Right lung (tissue), 10 donors: ENCODE results near the gene CCDC74B. TPM values are rescaled to one million over a fixed set of nuclear protein-coding genes. Genes with fewer than 3 reads are reported as not detected.
"Not testable (repeated sequence)": the region's sequence is repeated elsewhere in the genome, so short reads cannot be mapped to it uniquely, and the experiment has no call there.

Experiments used
- DNase-seq, 2 donors: peaks; one replicate each; pipeline ENCODE4 v3.0.0-alpha.2; 2013
- long read RNA-seq, 8 donors: transcript quantifications; one replicate each; lab custom pipeline, GENCODE V29; 2026
- polyA plus RNA-seq, 5 donors: library from polyadenylated mRNA; unstranded; fragments of 120-200 nt; gene quantifications; one replicate each; pipeline versions ENCODE4 v1.2.1 to v1.2.3, GENCODE V29; 2013; ENCODE audit warnings: inconsistent platforms in 1 of 5, low replicate concordance in 1 of 5; ENCODE audit not compliant: insufficient read length in 5 of 5, insufficient read depth in 1 of 5

Gene CCDC74B
- 1 to 10 TPM; 3.6 to 5.5 (median 4.7) TPM for polyA plus RNA-seq
- long read RNA-seq, donor 1, partial matches to known transcripts = 0 of 2 reads
- long read RNA-seq, donor 1, other reads (novel, unspliced or antisense) = 0 of 2 reads
- long read RNA-seq, donor 2, partial matches to known transcripts = 0 of 2 reads
- long read RNA-seq, donor 2, other reads (novel, unspliced or antisense) = 0 of 2 reads
- long read RNA-seq, donor 3, partial matches to known transcripts = 0 of 3 reads
- long read RNA-seq, donor 3, other reads (novel, unspliced or antisense) = 0 of 3 reads
- long read RNA-seq, donor 4, partial matches to known transcripts = 0 of 1 reads
- long read RNA-seq, donor 4, other reads (novel, unspliced or antisense) = 0 of 1 reads
- long read RNA-seq, donor 5, partial matches to known transcripts = 0 of 3 reads
- long read RNA-seq, donor 5, other reads (novel, unspliced or antisense) = 0 of 3 reads
- long read RNA-seq, donor 6, partial matches to known transcripts = 0 of 4 reads
- long read RNA-seq, donor 6, other reads (novel, unspliced or antisense) = 0 of 4 reads
- long read RNA-seq, donor 7, partial matches to known transcripts = 0 of 5 reads
- long read RNA-seq, donor 7, other reads (novel, unspliced or antisense) = 0 of 5 reads
- long read RNA-seq, donor 8 = 0 reads

DNA sequence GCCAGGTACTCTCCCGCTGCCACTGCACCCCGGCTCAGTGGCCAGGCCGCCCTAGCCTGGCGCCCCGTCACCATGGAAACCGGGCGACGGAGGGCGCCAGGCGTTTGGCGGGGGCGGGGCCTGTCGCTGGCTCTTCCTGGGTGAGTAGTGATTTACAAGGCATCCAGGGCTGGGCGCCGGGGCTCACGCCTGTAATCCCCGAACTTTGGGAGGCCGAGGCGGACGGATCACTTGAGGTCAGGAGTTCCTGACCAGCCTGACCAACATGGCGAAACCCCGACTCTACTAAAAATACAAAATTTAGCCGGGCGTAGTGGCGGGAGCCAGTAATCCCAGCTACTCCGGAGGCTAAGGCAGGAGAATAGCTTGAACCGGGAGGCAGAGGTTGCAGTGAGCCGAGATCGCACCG lies at the start of gene CCDC74B:
TSS of gene CCDC74B (minus strand) at position 107 of the 409 bp plus-strand sequence. CDS start 116 bp downstream, outside the sequence.
- peak; percentile 19 to 25 for DNase-seq

DNA sequence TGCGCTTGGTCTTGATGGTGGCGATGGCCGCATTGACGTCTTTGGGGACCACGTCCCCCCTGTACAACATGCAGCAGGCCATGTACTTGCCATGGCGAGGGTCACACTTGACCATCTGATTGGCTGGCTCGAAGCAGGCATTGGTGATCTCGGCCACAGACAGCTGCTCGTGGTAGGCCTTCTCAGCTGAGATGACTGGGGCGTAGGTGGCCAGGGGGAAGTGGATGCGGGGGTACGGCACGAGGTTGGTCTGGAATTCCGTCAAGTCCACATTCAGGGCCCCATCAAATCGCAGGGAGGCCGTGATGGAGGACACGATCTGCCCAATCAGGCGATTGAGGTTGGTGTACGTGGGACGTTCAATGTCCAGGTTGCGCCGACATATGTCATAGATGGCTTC lies 48.9 kb upstream of the CCDC74B start:
- not testable (repeated sequence) for DNase-seq

DNA sequence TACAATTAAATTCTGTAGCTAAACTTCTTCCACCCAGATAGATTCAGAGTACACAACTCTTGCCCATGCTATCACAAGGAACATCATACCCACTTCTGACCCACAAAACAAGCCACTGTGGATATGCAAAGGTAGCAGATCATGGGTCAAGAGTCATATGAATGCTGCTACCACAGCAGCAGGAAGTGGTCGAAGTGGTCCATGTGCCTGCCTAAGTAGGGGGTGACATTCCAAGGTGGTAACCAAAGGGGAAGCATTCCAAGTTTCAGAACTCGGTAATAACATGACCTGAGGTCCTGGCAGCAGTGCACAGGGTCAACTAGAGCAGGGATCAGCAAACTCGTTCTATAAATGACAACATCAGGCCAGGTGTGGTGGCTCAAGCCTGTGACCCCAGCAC lies 47.5 kb upstream of the CCDC74B start:
- not testable (repeated sequence) for DNase-seq

DNA sequence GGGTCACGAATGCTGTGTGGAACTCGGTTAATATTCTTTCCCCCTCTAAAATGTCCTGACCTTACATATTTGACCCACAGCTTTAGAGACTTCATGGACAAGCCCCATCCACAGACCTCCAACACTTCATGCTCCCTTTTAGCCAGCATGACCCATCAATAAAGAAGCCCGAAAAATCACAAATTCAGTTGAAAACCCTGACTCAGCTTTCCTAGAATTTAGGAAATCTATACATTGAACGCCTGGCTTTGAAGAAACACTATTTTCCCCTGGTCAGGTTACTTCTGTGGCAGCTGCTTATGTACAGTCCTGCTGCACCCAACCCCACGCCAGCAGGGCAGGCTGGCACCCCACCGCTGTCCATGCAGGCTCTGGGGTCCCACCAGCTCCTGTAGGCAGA lies 46.4 kb upstream of the CCDC74B start:
- not testable (repeated sequence) for DNase-seq

DNA sequence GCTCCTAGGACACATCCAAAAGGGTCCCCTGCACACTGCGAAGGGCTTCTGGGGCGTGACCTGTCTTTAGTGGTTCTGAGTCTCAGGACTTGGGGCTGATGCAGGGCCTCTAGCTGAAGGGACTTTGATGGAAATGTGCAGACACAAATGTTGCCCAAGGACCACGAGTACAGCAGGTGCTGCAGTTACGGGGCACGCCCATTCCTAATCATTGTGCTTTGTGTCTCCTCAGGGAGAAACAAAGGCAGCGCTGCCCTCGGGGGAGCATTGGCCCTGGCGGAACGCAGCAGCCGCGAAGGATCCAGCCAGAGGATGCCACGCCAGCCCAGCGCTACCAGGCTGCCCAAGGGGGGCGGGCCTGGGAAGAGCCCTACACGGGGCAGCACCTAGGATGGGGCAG lies 45.3 kb upstream of the CCDC74B start:
- DNase-seq = no peak

DNA sequence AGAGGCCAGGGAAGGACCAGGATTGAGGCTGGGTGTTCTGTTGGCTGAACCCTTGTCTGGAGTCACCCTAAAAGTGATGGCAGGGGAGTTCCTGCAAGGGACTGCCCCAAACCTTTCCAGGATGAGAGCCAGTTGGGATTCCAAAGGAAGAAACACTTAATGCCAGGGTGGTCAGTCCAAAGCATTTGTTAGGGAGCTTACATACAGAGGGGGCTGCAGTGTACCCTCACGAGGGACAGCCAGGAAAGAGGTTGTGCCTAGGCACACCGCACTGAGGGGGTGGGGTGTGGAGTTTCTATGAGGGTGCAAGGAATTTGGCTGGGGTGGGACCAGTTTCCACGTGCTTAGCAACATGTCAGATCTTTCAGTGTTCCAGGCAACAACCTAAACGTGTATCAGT lies 44.0 kb upstream of the CCDC74B start:
- not testable (repeated sequence) for DNase-seq

DNA sequence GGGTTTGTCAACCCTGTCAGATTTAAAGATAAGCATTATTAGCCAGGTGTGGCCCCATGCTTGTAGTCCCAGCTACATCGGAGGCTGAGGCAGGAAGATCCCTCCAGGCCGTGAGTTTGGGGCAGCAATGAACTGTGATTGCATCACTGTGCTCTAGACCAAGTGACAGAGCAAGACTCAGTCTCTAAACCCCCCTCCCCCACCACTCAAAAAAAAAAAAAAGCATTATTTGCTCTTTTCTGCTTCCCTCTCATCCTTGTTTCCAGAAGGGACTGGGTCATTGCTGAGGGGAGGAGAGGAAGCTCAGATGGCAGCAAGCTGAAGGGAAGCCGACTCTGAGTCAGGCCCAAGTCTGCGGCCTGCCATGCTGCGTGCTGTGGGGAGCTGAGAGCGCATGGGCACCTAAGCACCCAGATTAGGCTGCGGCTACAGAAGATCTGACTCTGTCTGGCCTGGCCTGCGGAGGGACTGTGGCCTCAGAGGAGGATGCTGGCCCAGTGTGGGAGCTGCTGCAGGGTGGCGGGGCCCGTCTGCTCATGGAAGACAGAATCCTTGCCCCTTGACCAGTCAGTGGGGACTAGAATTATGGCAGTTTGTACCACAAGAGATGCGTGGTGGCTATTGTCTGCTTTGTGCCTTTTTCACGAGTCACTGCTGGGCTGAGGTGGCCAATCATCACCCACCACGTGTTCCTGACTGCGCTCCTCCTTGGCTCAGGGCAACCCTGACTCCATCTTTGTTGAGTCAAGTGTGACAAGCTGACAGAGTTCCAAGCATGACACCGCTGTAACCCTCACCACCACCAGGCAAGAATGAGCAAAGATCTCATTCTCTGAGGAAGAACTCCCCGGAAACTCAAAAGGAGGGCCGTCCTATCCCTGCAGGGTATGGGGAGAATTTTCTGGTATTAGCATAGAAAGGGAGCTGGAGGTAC lies 43.2 kb upstream of the CCDC74B start:
- DNase-seq = not testable (repeated sequence)

DNA sequence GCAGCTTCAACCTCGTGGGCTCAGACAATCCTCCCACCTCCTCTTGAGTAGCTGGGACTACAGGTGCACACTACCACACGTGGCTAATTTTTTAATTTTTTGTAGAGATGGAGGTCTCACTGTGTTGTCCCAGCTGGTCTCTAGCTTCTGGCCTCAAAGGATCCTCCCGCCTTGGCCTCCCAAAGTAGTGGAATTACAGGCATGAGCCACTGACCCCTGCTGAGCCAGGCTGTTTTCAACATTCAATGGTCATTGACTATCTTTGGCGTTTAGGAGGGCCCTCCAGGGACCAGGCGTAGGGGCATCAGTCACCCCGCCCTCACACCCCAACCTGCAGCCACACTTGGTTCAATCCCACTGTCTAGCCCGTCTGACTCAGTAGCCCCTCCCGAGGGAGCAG lies 42.4 kb upstream of the CCDC74B start:
- no peak for DNase-seq

DNA sequence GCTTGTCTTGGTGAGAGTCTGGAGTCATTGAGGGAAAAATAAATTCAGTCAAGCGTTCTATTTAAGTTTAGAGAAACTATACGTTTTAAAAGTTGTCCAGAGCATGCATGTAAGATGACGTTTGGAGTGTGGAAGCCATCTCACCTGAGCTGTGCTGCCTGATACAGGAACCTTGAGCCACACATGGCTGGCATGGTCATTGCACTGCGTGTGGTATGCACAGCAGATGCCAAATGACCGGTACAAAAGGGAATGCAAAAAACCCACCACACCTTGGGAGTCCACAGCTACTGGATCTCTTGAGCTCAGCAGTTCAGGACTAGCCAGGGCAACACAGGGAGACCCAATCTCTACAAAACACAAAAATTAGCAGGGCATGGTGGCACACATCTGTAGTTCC lies 41.5 kb upstream of the CCDC74B start:
- no peak for DNase-seq

DNA sequence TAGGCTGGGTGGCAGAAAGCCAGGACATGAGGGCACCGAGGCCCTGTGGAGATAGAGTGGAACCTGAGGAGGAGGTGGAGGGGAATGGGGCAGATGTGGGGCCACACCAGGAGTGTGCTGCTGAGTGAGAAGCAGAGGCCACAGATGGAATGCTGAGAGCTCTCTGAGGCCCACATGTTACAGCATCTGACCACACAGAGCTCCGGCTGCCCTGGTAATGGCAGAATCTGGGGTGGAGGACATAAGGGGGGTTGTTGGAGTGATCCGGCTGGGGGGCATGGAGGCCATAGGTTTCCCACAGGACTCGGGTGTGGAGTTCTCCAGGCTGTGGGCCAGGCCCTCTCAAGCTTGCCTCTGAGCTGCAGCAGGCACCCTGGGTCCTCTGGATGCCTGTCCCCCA lies 41.0 kb upstream of the CCDC74B start:
- no peak for DNase-seq

DNA sequence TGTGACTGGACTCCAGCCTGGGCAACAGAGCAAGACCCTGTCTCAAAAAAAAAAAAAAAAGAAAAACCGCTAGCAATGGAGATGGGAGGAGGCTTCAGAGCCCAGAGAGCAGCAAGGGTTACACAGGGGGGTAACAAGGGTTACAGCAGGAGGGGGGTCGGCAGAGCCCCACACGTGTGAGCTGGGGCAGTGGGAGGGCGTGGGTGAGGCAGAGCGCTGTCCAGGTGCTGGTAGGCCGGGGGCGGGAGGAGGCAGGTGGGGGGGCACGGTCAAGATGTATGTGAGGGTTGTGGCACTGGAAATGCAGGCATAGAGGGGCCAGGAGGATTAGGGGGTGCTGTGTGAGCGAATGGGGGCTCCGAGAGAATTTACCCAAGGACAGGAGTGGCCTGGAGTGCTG lies 40.5 kb upstream of the CCDC74B start:
- no peak for DNase-seq

DNA sequence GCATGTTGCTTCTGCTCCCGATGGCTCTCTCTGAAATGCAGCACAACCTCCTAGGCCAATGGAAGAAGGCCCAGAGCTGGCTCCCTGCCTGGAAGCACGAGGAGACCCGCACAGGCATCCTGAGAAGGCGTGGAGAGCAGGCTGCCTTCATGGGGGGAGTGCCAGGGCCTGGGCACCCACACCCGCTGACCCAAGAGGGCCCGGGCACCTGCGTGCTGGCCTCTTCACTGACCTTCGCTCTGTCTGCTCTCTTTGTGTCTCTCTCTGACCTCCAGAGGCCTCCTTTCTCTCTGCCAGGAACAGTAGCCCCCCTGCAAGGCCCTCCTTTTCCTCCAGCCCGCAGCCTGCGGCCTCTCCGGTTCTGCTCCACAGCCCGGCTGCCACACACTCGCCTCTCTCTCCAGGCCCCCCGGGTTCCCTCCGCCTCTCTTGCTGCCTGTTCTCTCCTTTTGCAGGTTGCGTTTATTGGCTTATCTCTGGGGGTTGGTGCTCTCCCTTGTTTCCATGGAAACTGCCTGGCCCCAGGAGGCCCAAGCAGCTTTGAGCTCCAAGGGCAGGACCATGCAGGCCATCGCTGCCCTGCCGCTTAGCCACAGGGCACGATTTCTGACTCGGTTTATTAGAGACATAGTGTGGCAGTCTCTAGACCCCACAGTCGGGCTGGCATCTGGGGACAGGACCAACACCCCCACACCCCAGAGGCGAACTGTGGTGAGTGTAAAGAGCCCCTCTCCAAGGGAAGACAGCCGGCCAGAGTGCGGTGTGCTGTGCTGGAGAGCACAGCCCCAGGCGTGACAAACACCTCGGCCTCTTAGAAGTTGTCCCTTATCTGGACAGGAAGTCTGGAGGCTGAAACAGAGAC lies 38.8 kb upstream of the CCDC74B start:
- no peak for DNase-seq

DNA sequence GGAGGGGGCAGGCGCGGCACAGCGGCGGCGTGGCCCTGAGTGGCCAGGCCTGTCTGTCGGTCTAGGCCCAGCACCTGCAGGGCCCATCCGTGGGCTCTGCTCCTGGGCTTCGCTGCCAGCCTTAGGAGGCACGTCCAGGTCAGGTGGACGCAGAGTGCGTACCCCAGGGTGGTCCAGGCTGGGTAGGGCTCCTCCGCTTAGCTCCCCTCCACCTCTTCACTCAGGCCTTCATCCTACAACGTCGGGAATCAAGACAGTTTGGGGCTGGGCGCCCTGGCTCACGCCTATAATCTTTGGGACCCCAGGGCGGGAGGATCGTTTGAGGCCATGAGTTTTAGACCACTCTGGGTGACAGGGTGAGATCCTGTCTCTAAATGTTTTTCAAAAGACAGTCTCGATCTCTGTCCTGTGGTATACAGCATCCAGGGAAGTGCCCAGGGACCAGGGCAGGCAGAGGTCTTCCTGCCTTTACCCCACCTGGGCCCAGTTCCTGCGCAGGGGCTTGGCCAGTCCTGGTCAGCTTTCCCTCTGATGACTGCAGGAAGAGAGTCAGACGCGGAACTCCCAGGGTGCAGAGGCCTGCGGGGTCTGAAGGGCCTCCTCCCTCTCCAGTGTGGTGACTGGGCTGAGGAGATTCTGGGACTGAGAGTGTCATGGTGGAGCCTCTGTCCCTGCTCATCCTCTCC lies 38.1 kb upstream of the CCDC74B start:
- not testable (repeated sequence) for DNase-seq

DNA sequence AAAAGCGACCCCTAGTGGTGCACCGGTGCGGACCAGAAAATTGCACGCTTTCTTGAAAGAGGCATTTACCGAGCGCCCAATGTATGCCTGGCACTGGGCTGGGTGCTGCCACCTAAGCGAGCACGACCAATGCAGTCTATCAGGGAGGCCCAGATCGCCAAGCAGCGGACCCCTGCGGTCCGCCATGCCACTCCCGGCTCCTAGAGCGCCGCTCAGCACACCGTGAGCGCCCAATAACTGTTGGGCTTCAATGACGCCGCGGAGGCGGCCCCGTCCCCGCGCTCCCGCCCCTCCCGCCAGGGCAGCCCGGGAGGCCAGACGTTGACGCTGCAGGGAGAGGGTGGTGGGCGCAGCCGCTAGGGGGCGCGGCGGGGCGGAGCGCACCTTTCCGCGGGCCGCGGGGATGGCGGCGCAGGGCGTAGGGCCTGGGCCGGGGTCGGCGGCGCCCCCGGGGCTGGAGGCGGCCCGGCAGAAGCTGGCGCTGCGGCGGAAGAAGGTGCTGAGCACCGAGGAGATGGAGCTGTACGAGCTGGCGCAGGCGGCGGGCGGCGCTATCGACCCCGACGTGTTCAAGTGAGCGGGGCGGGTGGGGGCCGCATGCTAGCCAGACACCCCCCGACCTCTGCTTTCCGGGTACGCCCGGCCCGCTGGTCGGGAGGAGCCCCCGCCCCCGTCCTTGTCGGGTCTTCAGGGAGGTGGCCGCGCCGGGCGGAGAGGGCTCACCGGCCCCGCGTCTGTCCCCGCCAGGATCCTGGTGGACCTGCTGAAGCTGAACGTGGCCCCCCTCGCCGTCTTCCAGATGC lies 37.2 kb upstream of the CCDC74B start, which contains the start of gene MZT2B:
TSS of gene MZT2B (plus strand) at position 383 of the 803 bp plus-strand sequence. CDS start at position 404, 21 bp downstream.
- peak; percentile 78 to 83 for DNase-seq

DNA sequence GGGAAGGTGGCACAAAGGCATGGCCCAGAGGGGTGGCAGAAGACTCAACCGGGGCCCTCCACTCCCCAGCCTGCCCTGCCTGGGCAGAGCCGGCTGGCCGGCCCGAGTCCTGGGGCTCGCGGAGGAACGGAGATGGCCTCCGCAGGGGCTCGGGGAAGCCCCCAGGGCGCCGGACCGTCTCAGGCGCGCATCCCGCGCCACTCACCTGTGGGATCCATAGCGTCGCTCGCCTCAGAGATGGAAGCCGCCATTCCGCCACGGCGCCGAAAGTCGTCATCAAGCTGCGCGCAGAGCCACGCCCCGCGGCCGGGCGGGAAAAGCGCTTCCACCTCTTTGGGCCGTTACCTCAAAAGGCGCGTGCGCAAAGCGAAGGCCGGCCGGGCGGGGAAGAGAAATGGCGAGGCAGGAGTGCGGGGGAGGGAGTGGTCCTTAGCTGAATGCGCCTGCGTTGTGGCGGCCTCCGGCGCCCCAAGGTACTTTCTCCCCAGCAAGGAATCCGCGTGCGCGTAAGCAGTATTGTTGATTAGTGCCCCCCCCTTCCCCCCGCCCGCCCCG lies 36.5 kb upstream of the CCDC74B start, which contains the start of gene SMPD4:
TSS of gene SMPD4 (minus strand) at position 278 of the 555 bp plus-strand sequence. CDS start 5,010 bp downstream, outside the sequence.
- DNase-seq = peak; percentile 94 to 95

DNA sequence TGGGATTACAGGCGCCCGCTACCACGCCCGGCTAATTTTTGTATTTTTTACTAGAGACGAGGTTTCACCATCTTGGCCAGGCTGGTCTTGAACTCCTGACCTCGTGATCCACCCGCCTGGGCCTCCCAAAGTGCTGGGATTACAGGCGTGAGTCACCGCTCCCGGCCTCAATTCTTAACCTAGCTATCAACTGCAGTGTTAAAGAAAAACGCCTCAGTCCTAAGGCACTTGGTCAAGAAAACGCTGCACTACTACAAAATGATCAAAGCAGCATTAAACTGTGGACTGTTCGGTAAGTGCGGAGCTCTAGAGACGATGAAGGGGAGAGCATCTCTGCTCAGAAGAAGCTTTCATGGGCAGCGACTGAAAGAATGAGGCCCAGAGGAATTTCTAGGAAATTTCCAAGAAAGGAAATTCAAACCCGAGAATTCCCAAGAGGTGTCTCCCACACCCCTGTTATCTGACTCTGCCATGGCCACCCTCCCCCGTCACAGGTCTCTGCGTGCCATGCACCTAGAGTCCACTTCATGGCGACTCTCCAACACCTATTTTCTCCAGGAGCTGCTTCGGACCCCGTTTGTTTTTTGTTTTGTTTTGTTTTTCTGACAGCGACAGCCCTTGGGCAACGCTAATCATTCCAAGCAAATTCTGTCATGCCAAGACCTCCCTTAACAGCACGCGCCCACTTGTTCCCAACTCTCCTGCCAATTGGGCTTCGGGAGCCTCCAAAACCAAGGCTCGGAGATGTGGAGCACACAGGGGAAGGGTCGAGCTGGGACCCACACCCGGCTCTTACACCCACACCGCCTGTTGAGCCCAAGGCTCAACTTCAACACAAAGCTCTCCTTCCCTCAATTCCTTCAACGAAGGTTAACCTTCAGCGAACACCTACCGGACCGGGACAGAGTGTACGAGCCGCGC lies 35.8 kb upstream of the CCDC74B start:
- not testable (repeated sequence) for DNase-seq

DNA sequence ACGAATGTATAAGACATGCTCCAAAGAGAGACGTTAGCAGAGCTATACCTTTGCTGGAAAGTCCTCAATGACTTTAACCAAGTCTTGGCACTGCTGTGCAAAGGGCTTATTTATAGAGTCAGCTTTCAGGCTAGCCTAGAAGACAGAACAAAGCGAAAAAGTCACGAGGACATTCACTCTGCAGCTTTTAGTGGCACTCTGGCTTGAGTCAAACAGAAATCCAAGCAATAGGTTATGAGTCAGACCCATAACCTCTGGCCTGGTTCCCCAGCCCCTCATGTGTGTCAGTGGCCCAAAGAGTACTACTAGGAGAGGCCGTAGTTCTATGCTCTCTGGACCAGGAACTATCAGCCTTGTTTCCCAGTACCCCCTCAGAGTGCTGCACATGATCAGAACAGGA lies 30.0 kb upstream of the CCDC74B start:
- not testable (repeated sequence) for DNase-seq

DNA sequence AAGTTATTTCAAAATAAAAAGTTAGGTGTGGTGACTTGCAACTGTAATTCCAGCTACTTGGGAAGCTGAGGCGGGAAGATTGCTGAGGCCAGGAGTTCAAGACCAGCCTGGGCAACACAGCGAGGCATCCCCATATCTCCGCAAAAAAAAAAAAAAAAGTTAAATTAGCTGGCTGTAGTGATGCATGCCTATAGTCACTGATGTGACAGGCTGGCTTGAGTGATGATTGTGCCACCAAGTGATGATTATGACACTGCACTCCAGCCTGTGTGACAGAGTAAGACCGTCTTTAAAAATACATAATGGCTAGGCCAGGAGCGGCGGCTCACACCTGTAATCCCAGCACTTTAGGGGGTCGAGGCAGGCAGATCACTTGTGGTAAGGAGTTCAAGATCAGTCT lies 25.0 kb upstream of the CCDC74B start:
- DNase-seq = no peak
